HG03342 (cell line): ENCODE measurements around the gene MAD2L1BP.
"Not testable (repeated sequence)": the region's sequence is repeated elsewhere in the genome, so short reads cannot be mapped to it uniquely, and the experiment has no call there.

Experiments used
- ATAC-seq: cut with Tn5 transposase; IDR thresholded peaks from one replicate; pipeline ENCODE4 v1.9.1; 2021; ENCODE audit warnings: mild to moderate bottlenecking, moderate library complexity; ENCODE audit not compliant: unreplicated experiment

The MAD2L1BP gene, protein sequence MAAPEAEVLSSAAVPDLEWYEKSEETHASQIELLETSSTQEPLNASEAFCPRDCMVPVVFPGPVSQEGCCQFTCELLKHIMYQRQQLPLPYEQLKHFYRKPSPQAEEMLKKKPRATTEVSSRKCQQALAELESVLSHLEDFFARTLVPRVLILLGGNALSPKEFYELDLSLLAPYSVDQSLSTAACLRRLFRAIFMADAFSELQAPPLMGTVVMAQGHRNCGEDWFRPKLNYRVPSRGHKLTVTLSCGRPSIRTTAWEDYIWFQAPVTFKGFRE

GRCh38 chr6:43635387-43636307, at the start of gene MAD2L1BP:
Gene MAD2L1BP, plus strand, starts transcription at chr6:43635840. Its CDS starts 36 bp downstream, at chr6:43635876.
- ATAC-seq: peak; percentile 89

DNA sequence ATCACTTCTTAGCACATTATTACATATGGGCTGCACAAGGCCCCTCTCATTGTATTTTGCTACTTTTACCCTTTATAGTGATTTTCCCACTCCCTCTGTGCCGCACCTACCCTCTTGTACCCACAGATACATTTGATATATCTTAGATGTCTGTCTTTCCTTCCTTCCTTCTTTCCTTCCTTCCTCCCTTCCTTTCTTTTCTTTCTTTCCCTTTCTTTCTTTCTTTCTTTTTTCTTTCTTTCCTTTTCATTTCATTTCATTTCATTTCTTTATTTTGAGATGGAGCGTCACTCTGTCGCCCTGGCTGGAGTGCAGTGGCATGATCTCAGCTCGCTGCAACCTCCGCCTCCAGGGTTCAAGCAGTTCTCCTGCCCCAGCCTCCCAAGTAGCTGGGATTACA, 47.4 kb upstream of the MAD2L1BP start:
- ATAC-seq: no peak

DNA sequence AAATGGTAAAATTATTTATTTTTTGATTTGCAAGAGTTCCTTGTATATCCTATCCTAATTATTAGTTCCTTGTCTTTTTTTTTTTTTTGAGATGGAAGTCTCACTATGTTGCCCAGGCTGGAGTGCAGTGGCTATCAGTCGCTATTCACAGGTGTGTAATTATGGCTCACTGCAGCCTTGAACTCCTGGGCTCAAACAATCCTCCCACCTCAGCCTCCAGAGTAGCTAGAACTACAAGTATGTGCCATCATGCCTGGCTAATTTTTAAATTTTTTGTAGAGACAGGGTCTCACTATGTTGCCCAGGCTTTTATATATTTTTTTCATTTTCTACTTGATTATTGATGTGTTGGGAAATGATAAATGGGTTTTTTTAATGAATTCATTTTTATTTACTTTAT, 46.1 kb upstream of the MAD2L1BP start:
- ATAC-seq: not testable (repeated sequence)

DNA sequence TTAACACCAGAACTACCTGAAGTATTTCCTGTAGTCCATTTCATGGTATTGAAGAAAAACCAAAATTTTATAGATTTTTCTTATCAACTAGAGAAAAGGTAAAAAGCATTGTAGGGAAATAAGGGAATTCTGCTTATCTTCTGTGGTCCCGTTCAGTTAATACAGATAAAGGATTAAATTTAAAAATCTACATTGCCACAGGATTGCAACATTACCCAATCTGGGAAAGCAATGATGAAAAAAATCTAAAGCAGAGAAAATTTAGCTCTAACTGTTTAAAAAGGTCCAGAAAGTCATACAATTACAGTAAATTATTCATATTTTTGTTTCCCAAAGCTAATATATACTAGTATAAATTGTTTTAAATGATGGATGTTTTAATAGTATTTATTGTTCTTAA, 41.7 kb upstream of the MAD2L1BP start:
- no peak for ATAC-seq

- ATAC-seq: no peak
These were observed 35.0 kb upstream of the MAD2L1BP start for GRCh38 chr6:43600595-43600994.

- ATAC-seq: no peak
These were observed 31.5 kb upstream of the MAD2L1BP start for GRCh38 chr6:43604174-43604573.

DNA sequence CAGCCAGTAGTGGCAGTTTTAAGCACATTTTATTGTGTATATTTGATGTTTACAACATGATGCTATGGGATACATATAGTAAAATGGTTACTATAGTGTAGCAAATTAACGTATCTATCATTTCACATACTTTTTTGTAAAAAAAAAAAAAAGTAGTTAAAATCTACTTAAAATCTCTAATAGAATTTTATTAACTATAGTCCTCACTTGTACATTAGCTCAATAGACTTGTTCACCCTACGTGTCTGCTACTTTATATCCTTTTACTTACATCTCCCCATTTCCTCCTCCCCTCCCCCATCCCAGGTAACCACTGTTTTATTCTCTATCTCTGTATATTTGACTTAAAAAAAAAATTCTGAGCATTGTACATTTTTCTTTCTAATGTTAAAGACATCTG, 29.6 kb upstream of the MAD2L1BP start:
- ATAC-seq: no peak

GRCh38 chr6:43608310-43608763, 27.3 kb upstream of the MAD2L1BP start:
- ATAC-seq: no peak

GRCh38 chr6:43608807-43609206, 26.8 kb upstream of the MAD2L1BP start:
- ATAC-seq: no peak

DNA sequence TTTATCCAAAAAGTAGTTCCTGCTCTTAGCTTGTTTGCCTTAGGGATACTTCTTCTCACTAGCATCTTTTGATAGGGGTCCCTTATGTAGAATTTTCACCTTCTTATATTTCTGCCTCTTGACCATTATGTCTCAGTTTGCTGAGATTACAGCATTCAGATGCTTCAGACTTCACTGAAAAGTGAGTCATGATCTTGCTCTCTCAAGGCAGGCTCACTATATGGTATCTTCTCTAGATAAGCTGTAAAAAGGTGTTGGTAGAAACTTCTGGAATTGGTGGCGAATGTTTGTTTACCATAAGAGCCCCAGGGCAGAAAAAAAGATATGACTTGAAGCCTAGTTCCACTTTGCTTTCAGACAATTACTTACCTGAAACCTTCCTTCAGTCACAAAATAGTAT, 26.2 kb upstream of the MAD2L1BP start:
- ATAC-seq: no peak

DNA sequence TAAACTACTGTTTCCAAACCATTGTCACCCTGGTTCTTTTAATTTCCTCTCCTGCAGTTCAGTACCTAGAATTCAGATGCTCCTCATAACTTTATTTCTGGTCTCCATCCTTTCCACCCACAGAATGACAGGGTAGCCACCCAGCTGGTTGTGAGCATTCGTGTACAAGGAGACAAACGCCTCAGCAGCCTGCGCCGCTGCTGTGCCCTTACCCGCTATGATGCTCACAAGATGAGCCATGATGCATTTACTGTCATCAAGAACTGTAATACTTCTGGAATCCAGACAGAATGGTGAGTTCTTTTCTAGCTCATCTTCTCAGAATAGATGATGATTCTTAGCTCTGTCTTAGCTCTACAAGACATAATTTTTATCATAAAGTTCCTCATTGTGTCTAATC, 25.2 kb upstream of the MAD2L1BP start:
- ATAC-seq: no peak

DNA sequence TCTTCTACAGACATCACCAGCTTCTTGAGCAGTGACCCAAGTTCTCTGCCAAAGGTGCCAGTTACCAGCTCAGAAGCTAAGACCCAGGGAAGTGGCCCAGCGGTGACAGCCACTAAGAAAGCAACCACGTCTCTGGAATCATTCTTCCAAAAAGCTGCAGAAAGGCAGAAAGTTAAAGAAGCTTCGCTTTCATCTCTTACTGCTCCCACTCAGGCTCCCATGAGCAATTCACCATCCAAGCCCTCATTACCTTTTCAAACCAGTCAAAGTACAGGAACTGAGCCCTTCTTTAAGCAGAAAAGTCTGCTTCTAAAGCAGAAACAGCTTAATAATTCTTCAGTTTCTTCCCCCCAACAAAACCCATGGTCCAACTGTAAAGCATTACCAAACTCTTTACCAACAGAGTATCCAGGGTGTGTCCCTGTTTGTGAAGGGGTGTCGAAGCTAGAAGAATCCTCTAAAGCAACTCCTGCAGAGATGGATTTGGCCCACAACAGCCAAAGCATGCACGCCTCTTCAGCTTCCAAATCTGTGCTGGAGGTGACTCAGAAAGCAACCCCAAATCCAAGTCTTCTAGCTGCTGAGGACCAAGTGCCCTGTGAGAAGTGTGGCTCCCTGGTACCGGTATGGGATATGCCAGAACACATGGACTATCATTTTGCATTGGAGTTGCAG, 21.8 kb upstream of the MAD2L1BP start:
- no peak for ATAC-seq

DNA sequence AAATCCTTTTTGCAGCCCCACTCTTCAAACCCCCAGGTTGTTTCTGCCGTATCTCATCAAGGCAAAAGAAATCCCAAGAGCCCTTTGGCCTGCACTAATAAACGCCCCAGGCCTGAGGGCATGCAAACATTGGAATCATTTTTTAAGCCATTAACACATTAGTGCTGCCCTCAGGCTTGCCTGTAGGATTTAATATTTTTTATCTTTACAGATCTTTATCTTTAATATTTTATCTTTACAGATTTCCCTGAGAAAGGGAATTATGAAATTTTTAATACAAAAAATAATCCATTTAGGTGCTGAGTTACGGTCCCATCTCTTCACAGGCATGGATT, 21.3 kb upstream of the MAD2L1BP start:
- ATAC-seq: no peak

GRCh38 chr6:43616725-43617472, 18.7 kb upstream of the MAD2L1BP start:
- ATAC-seq: no peak

DNA sequence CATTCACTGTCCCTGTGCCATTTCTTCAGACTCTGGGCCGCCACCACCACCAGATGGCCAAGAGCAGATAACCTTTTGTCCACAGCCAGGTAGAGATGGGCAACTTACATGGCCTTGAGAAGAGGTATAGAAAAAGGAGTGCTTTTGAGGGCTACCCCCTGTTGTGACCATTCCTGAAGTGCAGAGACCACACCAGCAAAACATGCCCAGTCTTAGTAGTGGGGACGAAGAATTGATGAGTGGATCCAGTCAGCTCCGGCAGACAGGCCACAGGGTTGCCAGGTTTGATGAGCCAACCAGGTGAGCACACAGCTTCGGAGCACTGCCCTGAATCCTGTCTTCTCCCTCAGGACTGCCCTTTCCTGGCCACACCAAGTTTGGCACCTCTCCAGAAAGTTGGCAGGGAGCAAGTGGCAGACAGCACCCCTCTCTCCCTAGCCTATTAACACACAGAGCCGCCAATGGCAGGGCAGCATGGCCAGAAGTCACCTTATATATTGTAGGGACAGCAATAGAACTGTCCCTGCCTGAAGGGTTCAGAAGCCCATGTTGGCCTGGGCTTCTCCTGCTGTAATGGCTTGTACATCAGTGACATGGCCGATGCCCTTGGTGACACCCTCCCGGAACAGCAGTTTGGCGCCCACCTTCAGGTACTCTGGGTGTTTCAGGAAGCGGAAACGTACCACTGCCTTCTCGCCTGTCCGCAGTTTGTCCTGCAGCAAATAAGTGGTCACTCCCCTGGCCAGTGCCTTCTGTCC, 14.4 kb upstream of the MAD2L1BP start:
- ATAC-seq: no peak

- no peak for ATAC-seq
These were observed 13.8 kb upstream of the MAD2L1BP start for GRCh38 chr6:43621836-43622180.

- ATAC-seq: no peak
These were observed 13.1 kb upstream of the MAD2L1BP start for GRCh38 chr6:43622541-43622940.

- no peak for ATAC-seq
These were observed 11.5 kb upstream of the MAD2L1BP start for GRCh38 chr6:43623880-43624785.

- ATAC-seq: no peak
These were observed 10.8 kb upstream of the MAD2L1BP start for GRCh38 chr6:43624786-43625288.
